ENCODE measurements around the gene ZDHHC22.
A peak's percentile ranks its signal among the peaks of the same experiment; 100 is the strongest.

The ZDHHC22 gene

GRCh38 chr14:77157740-77158139 is 16.1 kb upstream of the ZDHHC22 start:
- DNase-seq (ENCODE audit: low spot score) = no peak

- DNase-seq (ENCODE audit: low spot score) = no peak
Measured at GRCh38 chr14:77155083-77155482, 13.5 kb upstream of the ZDHHC22 start.

GRCh38 chr14:77154421-77154820 is 12.8 kb upstream of the ZDHHC22 start:
- no peak for DNase-seq (ENCODE audit: low spot score)

- no peak for DNase-seq (ENCODE audit: low spot score)
Measured at GRCh38 chr14:77153802-77154201, 12.2 kb upstream of the ZDHHC22 start.

GRCh38 chr14:77151918-77152588 is 10.5 kb upstream of the ZDHHC22 start:
- DNase-seq (ENCODE audit: low spot score) = no peak

- peak; percentile 58 for DNase-seq (ENCODE audit: low spot score)
Measured at GRCh38 chr14:77151245-77151644, 9.7 kb upstream of the ZDHHC22 start.

- DNase-seq (ENCODE audit: low spot score) = no peak
Measured at GRCh38 chr14:77148510-77149231, 7.1 kb upstream of the ZDHHC22 start.

- no peak for DNase-seq (ENCODE audit: low spot score)
Measured at GRCh38 chr14:77145975-77146740, 4.6 kb upstream of the ZDHHC22 start.

- DNase-seq (ENCODE audit: low spot score) = no peak
Measured at GRCh38 chr14:77144412-77145115, 3.0 kb upstream of the ZDHHC22 start.

GRCh38 chr14:77143071-77143470 is 1.5 kb upstream of the ZDHHC22 start:
- no peak for DNase-seq (ENCODE audit: low spot score)

GRCh38 chr14:77142005-77142800 is 612 bp upstream of the ZDHHC22 start:
- DNase-seq (ENCODE audit: low spot score) = no peak

GRCh38 chr14:77140359-77141213 is 1.0 kb downstream of the ZDHHC22 start:
- DNase-seq (ENCODE audit: low spot score) = peak; percentile 45

- peak; percentile 89 for DNase-seq (ENCODE audit: low spot score)
Measured at GRCh38 chr14:77139540-77140358, 1.8 kb downstream of the ZDHHC22 start.

GRCh38 chr14:77139022-77139421 is 2.6 kb downstream of the ZDHHC22 start:
- no peak for DNase-seq (ENCODE audit: low spot score)

GRCh38 chr14:77133720-77134338 is 7.8 kb downstream of the ZDHHC22 start:
- DNase-seq (ENCODE audit: low spot score) = peak; percentile 86

- no peak for DNase-seq (ENCODE audit: low spot score)
Measured at GRCh38 chr14:77131871-77132486, 9.6 kb downstream of the ZDHHC22 start.

- no peak for DNase-seq (ENCODE audit: low spot score)
Measured at GRCh38 chr14:77131206-77131605, 10.4 kb downstream of the ZDHHC22 start.

- DNase-seq (ENCODE audit: low spot score) = no peak
Measured at GRCh38 chr14:77130386-77130785, 11.2 kb downstream of the ZDHHC22 start.

GRCh38 chr14:77128414-77128891 is 13.1 kb downstream of the ZDHHC22 start:
- DNase-seq (ENCODE audit: low spot score) = no peak

Measured in HuH-7 (cell line).